Activated CD4-positive, CD25-positive, alpha-beta regulatory T cell (primary cell): Measurements from ENCODE around the gene CD59.
"Not testable (repeated sequence)": the region's sequence is repeated elsewhere in the genome, so short reads cannot be mapped to it uniquely, and the experiment has no call there.

ENCODE experiments used
- DNase-seq, 4 experiments: peaks; one replicate each; lab custom pipeline; 2025; lab: John Stamatoyannopoulos, UW

The CD59 gene

DNA sequence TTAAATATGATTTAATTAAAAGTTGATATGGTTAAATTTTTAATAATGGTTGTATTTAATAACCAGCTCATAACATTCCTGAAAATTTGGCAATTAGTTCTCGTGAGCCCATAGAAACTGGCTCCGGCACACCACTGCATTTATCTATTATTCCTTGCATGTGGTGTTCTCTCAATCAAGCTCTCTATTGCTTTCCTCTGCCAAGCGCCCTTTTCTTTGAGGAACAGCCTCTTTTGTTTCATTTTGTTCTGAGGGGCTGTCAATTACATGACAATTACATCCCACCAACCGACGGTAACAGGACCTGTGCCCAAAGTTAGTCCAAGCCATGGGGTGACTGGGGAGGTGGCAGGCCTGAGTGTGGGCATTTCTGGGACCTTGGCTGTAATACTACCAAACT lies 43.7 kb downstream of the CD59 start:
- DNase-seq: no peak

DNA sequence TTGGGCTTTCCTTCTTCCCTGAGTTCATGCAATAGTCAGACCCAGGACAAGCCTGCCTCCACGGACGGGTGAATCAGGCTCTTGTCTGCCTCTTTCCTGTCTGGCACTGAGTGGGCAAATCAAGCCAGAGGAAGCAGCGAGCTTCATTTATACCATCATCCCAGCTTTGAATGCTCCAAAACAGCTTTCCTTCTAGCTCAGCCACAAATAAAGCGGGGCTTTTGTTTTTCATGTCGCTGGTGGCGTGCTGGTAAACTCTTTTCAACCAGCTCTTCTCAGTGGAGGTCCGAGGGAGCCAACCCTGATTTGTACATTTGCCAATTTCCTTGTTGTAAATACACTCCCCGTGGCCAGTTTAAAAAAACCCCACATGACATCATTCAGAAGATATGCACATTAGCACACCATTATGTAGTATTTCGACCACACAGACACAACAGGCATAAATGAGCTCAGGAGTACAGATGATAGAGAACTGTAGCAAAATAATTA lies 44.2 kb downstream of the CD59 start:
- DNase-seq: no peak

DNA sequence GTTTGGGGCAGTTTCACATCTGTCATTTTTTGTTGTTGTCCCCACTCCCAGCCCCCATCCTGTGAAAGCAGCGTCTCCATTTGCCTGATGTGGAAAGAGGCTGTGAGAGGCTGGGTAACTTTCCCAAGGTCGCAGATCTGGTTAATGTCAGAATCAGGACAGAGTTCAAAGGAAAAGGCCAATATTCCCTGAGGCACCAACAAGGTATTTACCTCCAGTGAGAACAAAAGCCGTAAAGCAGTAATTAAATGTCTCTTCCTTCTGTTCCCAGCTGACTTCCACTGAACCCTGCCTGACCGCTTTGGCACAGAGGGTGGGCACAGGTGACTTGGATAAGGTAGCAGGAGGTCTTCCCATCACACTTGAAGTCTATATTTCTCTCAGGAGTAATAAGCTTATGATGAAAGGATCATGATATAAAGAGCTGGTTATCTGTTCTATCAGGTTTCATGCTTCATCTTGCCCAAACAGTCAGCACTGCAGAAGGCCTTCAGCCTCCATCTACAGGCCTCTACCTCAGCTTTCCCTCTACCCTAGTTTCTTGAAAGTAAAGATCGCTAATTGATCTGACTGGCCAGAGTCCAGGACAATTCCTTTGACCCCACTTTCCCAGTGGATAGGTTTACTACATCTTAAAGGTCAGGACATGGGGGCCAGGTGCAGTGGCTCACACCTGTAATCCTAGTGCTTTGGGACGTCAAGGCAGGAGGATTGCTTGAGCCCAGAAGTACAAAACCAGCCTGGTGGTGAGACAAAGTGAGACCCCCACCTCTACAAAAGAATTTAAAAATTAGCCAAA lies 45.0 kb downstream of the CD59 start:
- DNase-seq: no peak

DNA sequence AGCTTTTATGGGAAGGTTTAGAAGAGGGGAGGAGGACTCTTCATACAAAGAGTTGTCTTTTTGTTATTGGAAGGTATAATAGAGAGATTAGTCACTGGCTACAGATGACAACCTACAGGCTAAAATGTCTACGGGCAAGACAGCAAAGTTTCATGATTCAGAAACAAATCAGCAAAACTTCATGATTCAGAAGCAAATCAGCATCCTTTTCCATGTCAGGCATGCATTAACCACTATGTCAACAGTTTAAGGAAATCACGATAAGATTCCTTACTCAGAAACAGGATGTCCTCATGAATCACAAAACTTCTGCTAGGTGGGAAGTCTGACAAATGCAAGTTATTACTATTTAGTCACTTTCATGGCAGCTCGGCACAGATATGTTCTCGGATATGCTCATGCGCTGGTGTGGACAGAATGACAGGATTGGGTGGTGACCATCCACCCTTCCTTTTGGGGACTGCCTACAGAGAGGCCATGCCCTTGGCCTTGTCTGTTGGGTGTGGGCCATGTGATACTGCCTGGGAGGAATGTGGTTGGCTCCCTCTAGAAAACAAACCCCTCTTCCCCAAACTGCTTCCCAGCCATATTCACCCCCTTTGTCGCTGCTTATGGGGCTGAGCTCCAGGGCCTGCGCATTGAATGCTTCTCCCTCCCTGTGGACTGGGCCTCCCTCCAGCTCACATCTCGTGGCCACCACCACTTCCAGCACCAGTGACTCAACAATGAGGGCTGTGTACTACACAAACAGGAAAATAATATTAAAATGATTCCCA lies 45.7 kb downstream of the CD59 start:
- DNase-seq: no peak

DNA sequence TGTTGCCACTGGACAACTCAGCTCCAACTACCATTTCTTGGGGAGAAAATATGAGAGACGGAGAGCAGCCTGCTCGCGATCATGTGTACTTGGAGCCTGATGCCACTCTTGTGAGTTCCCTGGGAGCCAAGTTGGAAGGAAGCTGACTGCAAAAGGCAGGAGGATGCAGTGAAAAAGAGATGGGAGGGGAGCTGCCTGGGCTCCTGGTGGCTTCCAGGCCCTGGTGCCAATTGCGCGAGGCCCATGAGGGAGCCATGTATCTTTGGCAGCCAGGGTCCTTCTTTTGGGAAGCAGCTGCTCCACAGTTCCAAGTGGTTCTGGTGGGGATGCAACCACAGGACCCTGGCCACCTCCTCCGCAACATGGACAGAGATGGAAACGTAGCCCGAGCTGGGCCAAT lies 46.7 kb downstream of the CD59 start:
- no peak for DNase-seq

DNA sequence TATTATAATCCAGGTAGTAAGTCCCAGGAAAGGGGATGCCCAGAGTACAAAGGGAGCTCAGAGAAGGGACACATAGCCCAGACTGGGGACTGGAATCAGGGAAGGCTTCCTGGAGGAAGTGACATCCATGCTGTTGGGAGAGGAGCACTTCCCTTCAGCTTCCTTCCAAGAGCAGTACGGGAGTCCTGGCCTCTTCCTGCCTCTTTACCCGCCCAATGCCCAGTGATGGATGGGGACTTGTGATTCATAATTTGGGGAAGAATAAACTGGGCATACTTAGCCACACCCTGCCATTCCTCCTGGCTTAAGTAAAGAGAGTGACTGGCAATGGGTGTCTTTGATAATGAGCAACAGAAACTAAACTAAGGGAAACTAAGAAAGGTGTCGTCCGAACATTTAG lies 47.1 kb downstream of the CD59 start:
- no peak for DNase-seq

DNA sequence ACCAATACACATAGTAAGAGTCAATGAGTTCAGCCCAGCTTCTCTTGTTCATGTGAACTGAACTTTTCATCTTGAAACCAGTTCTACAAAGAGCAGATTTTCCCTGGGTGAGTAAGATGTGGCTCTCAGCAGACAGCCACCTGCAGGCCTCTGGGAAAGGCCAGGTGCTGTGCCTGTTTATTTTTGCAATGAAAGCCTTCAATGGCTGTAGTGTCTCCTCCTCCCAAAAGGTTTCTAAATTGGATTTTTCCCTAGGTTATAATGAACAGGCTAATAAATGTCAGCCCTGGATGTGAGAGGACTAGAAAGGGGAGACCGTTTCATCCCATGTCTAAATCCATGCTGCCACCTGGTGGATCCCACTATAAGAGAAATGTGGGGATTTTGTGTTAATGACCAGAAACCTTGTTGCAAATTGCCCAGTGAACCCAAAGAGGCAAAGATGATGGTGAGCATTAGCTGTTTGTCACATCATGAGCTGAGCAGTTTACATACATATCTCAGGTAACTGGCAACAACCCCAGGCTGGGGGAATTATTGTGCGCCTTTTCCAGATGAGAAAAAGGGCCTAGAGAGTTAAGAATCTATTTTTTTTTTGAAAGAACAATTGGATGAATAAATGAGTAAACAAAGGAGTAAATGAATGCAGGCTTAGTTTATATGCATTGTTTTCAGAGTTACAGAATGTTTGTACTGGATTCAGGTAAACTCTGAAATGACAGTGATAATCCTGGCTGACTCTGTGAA lies 48.3 kb downstream of the CD59 start:
- DNase-seq: no peak

DNA sequence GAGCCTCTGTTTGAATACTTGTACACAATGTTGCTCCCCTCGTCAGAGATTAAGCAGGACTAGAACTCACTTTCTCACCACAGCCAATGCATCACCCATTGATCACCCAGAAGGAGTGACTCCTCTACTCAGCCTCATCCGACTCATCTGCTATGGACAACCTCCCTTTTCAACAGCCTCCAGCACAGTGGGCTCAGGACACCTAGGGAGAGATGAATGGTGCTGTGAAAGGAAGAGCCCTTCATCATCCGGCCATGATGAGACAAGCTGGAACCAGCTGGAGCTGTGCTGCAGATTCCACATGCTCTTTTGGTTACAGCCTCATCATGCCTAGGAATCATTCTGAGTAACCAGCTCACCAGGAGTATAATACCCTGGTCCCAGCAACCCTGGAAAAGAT lies 51.1 kb downstream of the CD59 start:
- DNase-seq: no peak

DNA sequence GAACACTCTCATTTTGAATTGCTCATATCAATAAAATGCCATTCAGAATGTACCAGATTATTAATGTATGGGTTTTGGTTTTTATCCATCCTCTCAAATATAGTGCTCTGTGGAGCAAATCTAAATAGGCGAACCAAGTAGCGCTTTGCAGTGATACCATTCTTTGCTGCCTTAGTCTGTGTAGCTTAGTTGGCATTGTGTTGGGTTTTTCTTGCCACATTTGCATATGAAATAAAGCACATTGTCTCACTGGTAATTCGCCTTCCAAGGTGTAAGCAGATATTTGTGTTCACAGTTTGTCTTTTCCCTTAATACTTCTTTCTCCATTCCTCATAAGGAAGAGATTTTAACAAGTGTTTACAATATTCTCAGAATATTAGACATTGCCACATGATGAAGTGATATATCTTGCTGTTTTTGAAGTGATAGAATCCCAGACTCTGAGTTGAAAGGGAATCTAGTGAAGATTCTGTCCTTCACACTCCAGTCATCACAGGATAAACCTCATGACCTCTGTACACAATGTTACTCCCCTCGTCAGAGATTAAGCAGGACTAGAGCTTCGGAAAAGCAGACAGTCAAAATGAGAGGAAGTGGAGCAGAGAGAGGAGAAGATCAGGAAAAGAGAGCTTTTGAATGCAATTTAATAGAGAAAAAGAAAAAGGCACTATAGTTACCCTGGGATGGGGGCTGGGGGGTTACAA lies 52.1 kb downstream of the CD59 start:
- DNase-seq: no peak

DNA sequence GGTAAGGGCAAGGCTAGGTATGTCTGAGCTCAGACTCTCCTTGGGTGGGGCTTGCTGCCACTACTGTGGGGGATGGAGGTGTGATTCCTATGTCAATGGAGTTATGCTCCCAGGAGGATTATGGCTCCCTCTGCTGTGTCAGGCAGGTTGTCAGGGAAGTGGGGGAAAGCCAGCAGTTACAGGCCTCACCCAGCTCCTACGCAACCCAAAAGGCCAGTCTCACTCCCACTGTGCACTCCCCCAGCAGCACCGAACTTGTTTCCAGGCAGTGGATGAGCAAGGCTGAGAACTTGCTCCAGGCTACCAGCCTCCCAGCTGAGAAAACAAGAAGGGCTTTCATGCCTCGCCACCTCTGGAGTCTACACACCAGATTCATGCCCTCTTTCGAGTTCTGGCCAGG lies 53.8 kb downstream of the CD59 start:
- DNase-seq: no peak

DNA sequence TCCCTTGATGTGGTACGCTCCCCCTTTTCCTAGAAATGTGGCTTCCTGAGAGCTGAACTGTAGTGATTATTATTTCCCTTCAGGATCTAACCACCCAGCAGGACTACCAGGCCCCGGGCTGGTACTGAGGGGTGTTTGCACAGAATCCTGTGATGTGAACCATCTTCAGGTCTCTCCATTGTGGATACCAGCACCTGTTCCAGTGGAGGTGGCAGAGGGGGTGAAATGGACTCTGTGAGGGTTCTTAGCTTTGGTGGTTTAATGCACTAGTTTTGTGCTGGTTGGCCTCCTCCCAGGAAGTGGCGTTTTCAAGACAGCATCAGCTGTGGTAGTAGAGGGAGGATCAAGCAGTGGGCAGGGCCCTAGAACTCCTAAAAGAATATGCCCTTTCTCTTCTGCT lies 54.2 kb downstream of the CD59 start:
- no peak for DNase-seq

DNA sequence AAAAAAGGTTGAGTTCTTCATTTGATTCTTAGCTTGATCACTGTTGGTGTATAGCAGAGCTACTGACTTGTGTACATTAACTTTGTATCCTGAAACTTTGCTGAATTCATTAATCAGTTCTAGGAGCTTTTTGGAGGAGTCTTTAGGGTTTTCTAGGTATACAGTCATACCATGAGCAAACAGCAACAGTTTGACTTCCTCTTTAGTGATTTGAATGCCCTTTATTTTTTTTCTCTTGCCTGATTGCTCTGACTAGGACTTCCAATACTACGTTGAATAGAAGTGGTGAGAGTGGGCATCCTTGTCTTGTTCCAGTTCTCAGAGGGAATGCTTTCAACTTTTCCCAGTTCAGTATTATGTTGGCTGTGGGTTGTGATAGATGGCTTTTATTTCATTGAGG lies 57.6 kb downstream of the CD59 start:
- not testable (repeated sequence) for DNase-seq

DNA sequence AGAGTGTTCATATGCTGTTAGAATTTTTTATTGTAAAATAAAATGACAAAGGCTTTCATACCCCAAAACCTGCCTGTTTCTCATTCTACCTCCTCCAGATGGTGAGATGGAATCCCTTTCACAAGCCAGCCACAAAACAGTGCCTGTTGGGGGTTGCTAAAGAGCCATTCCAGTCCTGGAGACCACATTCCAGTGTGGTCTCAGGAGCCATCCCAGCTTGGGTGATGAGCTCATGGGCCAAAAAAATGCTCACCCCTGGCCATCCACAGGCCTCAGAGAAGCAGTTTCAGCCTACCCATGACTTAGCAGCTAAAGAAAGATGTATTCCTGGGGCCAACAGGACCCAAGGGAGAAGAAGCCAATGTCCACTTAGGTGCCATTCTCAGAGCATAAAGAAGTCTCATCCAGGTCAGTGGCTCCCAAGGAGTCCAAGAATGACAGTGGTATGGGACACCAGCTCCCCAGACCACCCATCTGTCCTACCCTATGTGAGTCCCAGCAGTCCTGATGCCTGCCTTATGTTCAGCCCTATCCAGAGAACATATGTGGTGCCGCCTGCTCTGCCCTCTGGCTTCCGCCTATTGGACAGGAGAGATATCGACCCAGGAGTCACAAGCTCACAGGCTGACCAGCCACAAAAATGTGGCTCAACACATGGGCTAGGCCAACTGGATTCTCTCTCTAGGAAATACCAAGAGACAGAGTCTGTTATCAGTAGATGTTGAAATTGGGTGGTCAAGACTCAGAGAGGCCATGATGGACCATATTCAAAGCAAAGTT lies 62.0 kb downstream of the CD59 start:
- no peak for DNase-seq

DNA sequence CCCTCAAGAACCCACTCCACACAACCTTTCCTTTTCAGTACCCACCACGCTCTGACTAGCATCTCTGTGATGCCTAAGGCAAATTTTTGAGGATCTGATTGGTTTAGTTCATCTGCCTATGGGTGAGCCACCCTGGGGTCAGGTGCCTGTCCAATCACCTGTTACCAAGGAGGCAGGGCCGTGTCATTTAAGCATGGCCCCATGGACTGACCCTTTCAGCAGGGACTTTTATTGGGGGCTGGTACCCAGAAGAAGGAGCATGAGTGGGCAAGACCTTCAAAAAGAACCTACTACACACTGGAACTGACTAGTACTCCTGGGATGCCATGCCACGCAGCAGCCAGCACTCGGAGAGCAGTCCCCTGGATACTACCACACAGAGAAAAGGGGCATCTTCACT lies 64.0 kb downstream of the CD59 start:
- DNase-seq: no peak

DNA sequence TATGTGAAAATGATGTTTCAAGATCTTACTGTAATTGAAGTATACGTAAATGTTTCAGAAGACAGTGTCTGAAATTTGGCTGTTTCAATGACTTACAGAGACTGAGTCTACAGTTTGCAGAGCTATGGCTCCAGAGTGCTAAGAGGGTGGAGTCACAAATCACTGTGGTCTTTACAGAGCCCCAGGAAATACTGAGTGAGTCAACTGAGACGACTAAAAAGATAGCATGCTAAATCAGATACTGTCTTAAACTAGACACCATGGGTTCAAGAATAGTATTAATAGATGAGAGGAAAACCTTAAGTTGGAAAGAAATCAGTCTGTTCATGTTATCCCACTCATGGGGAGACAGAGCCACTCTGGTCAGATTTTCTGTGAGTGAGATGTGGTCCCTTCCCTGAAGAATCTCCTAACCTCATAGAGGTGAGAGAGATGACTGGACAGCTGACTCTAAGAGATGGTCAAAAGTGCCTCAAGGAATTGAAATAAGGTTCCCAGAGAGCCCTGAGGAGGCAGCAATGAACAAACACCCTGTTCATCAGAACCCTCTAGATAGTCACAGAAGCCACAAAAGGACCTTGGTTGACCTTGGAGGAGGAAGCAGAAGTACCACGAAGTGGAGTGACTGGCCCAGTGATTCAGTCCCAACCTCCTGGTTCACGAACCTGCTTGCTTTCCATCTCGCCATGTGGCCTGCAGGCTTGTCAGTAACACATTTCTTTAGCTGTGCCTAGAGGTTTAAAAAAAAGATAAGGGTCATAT lies 65.8 kb downstream of the CD59 start:
- DNase-seq: no peak

DNA sequence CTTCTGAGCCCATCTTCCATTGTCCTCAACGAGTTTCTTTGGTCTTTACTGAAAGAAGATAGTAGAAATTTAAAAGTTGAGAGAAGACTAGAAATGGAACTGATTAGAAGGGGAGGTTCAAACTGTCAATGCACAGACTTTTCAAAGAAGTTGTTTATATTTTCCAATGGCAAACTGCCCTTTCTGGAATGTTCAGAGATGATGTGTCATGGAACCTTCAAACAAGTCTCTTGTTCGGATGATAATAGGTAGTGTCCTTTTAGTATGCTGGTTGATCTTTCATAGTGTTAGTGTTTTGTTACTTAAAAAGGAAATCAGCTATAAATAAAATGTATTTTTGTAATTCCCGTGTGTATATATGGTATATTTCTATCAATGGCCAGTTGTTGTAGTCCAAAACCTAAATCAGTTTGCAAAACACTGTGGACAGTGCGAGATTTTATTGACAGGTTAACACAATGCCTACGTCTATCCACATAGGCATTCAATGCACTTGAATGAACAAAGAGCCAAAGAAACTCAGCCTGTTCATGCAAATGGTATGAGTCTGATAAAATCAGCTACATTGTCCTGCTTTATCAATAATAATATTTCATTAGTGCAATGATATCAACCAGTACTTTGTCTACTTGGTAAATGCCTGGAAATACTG lies 66.5 kb downstream of the CD59 start:
- DNase-seq: no peak

DNA sequence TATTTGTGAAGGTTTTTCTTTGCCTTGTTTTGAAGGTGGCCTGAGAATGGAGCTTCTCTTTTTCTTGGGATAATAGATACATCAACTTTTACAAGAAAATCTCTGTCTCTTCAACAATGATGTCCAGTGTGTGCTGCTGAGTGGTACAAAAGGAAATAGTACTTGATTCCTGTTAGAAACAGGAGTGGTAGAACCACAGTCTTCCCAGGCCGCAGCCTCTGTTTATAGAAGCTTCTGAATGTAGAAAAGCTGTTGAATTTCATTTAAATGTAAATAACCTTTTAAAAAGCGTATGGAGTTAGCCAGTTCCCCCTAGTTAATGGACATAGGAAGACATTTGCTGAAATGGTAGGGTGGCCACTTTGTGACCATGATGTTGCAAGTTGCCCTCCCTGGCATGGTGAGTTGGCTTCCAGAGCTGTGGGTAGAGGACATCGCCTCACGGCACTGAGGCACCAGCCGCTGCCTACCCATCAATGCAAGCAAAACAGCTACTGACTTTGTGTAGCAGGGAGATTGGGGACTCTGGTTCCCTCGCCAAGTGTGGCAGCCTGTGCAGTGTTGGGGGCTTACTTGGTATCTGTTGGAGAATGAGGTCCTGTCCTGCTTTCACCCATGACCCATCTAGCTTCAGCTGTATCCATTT lies 67.1 kb downstream of the CD59 start:
- no peak for DNase-seq

DNA sequence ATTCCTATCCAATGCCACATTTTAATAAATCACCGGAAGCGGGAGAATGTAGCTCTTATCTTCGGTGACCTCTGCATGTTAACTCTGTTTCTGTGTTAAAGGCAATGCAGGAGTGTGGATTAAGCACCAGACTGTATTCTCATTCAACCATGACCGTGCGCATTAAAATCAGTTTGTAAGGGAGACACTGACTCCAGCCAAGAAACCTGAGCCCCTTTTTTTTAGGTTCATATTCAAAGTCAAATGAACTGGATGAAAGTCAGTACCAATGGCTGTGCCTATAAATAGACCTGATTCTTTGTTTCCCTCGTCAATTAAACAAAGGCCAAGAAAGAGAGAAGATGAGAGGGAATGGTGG lies 67.8 kb downstream of the CD59 start:
- DNase-seq: no peak

DNA sequence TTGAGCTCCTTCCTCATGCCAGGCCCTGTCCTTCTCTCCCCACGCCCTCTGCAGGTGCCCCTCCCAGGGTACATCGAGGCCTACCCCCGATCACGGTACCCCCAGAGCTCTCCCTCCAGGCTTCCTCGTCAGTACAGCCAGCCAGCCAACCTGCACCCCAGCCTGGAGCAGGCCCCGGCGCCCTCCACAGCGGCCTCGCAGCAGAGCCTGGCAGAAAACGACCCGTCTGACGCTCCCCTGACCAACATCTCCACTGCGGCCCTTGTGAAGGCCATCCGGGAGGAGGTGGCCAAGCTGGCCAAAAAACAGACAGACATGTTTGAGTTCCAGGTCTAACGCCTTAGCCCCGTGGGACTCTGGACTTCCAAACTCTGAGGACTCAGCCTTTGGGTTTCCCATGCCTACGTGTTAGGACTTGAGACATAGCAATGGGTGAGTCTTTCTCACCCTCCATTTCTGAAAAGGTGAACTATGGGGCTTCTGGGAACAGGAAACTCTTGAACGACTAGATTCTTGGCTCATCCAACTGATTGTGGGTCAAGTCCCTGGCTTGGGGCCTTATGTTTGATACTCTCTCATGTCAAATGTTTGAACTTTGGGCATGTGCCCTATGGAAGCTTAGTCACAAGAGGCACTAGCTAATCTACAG lies 68.3 kb downstream of the CD59 start:
- no peak for DNase-seq
